Trophoblast cell (in vitro differentiated cells and primary cell): ENCODE measurements around the gene RMP24.

Experiments used
- DNase-seq, 2 donors: peaks; one replicate each; pipeline ENCODE4 v3.0.0-alpha.2; 2016
- H2AFZ ChIP-seq: 2 replicates; pipeline ENCODE4 v1.6.1; 2013; ENCODE audit warnings: low read length, moderate library complexity, mild to moderate bottlenecking; ENCODE audit not compliant: insufficient read depth, poor library complexity
- H2AK5ac ChIP-seq: 2 replicates; pipeline ENCODE4 v1.6.1; 2013; ENCODE audit warnings: mild to moderate bottlenecking, low read length
- H2BK120ac ChIP-seq: 2 replicates; pipeline ENCODE4 v1.6.1; 2013; ENCODE audit warnings: low read length, mild to moderate bottlenecking, moderate library complexity; ENCODE audit not compliant: insufficient read depth, poor library complexity
- H2BK12ac ChIP-seq: 2 replicates; pipeline ENCODE4 v1.6.1; 2013; ENCODE audit warnings: mild to moderate bottlenecking, low read length, moderate library complexity
- H2BK5ac ChIP-seq: 2 replicates; pipeline ENCODE4 v1.6.1; 2013; ENCODE audit warnings: low read length, low read depth, moderate library complexity, mild to moderate bottlenecking; ENCODE audit not compliant: poor library complexity
- H3K14ac ChIP-seq: 2 replicates; pipeline ENCODE4 v1.6.1; 2013; ENCODE audit warnings: mild to moderate bottlenecking, low read length
- H3K18ac ChIP-seq: 2 replicates; pipeline ENCODE4 v1.6.1; 2013; ENCODE audit warnings: mild to moderate bottlenecking, low read length
- H3K23ac ChIP-seq: 2 replicates; pipeline ENCODE4 v1.6.1; 2013; ENCODE audit warnings: low read length
- H3K27ac ChIP-seq: 2 replicates; pipeline ENCODE4 v1.5.1; 2013; ENCODE audit warnings: low read depth, mild to moderate bottlenecking, inconsistent platforms, low read length, moderate library complexity
- H3K27me3 ChIP-seq: 2 replicates; pipeline ENCODE4 v1.6.1; 2013; ENCODE audit warnings: inconsistent platforms, mild to moderate bottlenecking, low read length, moderate library complexity; ENCODE audit not compliant: insufficient read depth
- H3K36me3 ChIP-seq, 2 experiments: 1 replicate in 1 of 2; 2 replicates in 1 of 2; pipeline ENCODE4 v1.6.1; 2013; ENCODE audit warnings: low read length in 2 of 2, mild to moderate bottlenecking in 2 of 2, moderate library complexity in 1 of 2; ENCODE audit not compliant: insufficient read depth in 2 of 2, control insufficient read depth in 1 of 2
- H3K4ac ChIP-seq: 2 replicates; pipeline ENCODE4 v1.6.1; 2013; ENCODE audit warnings: low read depth, mild to moderate bottlenecking, low read length, moderate library complexity
- H3K4me1 ChIP-seq, 2 experiments: 1 replicate in 1 of 2; 2 replicates in 1 of 2; pipeline ENCODE4 v1.6.1; 2013; ENCODE audit warnings: low read length in 2 of 2, mild to moderate bottlenecking in 2 of 2, moderate library complexity in 1 of 2; ENCODE audit not compliant: insufficient read depth in 2 of 2, control insufficient read depth in 1 of 2
- H3K4me2 ChIP-seq: 2 replicates; pipeline ENCODE4 v1.6.1; 2013; ENCODE audit warnings: inconsistent platforms, mild to moderate bottlenecking, low read length, moderate library complexity
- H3K4me3 ChIP-seq: 2 replicates; pipeline ENCODE4 v1.5.1; 2013; ENCODE audit warnings: mild to moderate bottlenecking, low read depth, low read length, inconsistent platforms
- H3K79me1 ChIP-seq: one replicate; pipeline ENCODE4 v1.6.1; 2013; ENCODE audit warnings: low read length
- H3K79me2 ChIP-seq: 2 replicates; pipeline ENCODE4 v1.6.1; 2013; ENCODE audit warnings: low read length, mild to moderate bottlenecking; ENCODE audit not compliant: control insufficient read depth, insufficient read depth, poor library complexity
- H3K9ac ChIP-seq: 2 replicates; pipeline ENCODE4 v1.6.1; 2013; ENCODE audit warnings: mild to moderate bottlenecking, low read length
- H3K9me3 ChIP-seq: 2 replicates; pipeline ENCODE4 v1.6.1; 2013; ENCODE audit warnings: low read depth, mild to moderate bottlenecking, control low read depth, inconsistent platforms, low read length; ENCODE audit not compliant: insufficient read depth
- H4K12ac ChIP-seq: 2 replicates; pipeline ENCODE4 v1.6.1; 2013; ENCODE audit warnings: low read depth, mild to moderate bottlenecking, low read length, moderate library complexity
- H4K8ac ChIP-seq: 2 replicates; pipeline ENCODE4 v1.6.1; 2013; ENCODE audit warnings: low read depth, mild to moderate bottlenecking, low read length, moderate library complexity
- H4K91ac ChIP-seq: one replicate; pipeline ENCODE4 v1.6.1; 2013; ENCODE audit warnings: low read depth, mild to moderate bottlenecking, low read length, moderate library complexity
- WGBS: extraction: QIAGEN DNeasy Blood & Tissue Kit; methylation state at CpG from one replicate; pipeline ENCODE4 v1.1.7; 2013; ENCODE audit warnings: missing lambda C conversion rate; ENCODE audit not compliant: insufficient read length, insufficient coverage; ENCODE audit errors: extremely low coverage; 5-methylcytosine and 5-hydroxymethylcytosine counted together

The RMP24 gene

GRCh38 chr18:35933982-35934381 lies 38.5 kb upstream of the RMP24 start:
- Histone ChIP-seq H2BK12ac (no peak overlapping the region), H3K4me3 (no peak overlapping the region), H3K36me3 (no peaks in the 10 kb centered on the region), H3K18ac (no peak overlapping the region), H3K23ac (no peak overlapping the region), H3K79me1 (peaks cover 2% of the 10 kb centered on the region), H3K27me3 (no peaks in the 10 kb centered on the region), H3K4ac (no peak overlapping the region), H3K79me2 (no peaks in the 10 kb centered on the region), H3K9me3 (no peaks in the 10 kb centered on the region), H3K14ac (no peak overlapping the region), H3K9ac (no peak overlapping the region), H3K4me1 (peaks cover 0 to 3% of the 10 kb centered on the region in 2 experiments), H4K12ac (no peak overlapping the region), H3K27ac (no peak overlapping the region), H4K8ac (no peak overlapping the region), H2BK120ac (no peak overlapping the region), H2AK5ac (no peak overlapping the region), H3K4me2 (no peak overlapping the region), H2AFZ (no peak overlapping the region), H2BK5ac (no peak overlapping the region), H4K91ac (peak overlapping the region; percentile 30)
- peak; percentile 95 to 97 for DNase-seq
- no CpG with 5 or more reads among the region's 8 CpGs for WGBS

- no peak for DNase-seq
- H3K4me3 ChIP-seq = no peak overlapping the region
- peaks cover 2% of the 10 kb centered on the region for H3K79me1 ChIP-seq
- WGBS = no CpG with 5 or more reads among the region's 5 CpGs
- H3K27ac ChIP-seq = no peak overlapping the region
- H3K14ac ChIP-seq = no peak overlapping the region
- H3K4me1 ChIP-seq = peaks cover 0 to 6% of the 10 kb centered on the region in 2 experiments
- H2BK5ac ChIP-seq = no peak overlapping the region
- no peak overlapping the region for H3K4me2 ChIP-seq
- no peaks in the 10 kb centered on the region for H3K9me3 ChIP-seq
- no peak overlapping the region for H3K9ac ChIP-seq
- H2AFZ ChIP-seq = no peak overlapping the region
- no peak overlapping the region for H3K23ac ChIP-seq
- peak overlapping the region; percentile 46 for H2BK120ac ChIP-seq
- no peaks in the 10 kb centered on the region for H3K79me2 ChIP-seq
- H3K27me3 ChIP-seq = no peaks in the 10 kb centered on the region
- no peaks in the 10 kb centered on the region for H3K36me3 ChIP-seq
- H2BK12ac ChIP-seq = no peak overlapping the region
- H4K91ac ChIP-seq = no peak overlapping the region
- no peak overlapping the region for H2AK5ac ChIP-seq
- H3K18ac ChIP-seq = no peak overlapping the region
- no peak overlapping the region for H4K8ac ChIP-seq
- H4K12ac ChIP-seq = no peak overlapping the region
- no peak overlapping the region for H3K4ac ChIP-seq
Measured at GRCh38 chr18:35934891-35935290, 37.6 kb upstream of the RMP24 start.

- no peak overlapping the region for H2BK5ac ChIP-seq
- no peak overlapping the region for H3K27ac ChIP-seq
- no peaks in the 10 kb centered on the region for H3K79me2 ChIP-seq
- H3K4me3 ChIP-seq = no peak overlapping the region
- H3K9ac ChIP-seq = no peak overlapping the region
- H2AK5ac ChIP-seq = no peak overlapping the region
- WGBS = no CpG with 5 or more reads among the region's 4 CpGs
- no peak overlapping the region for H3K23ac ChIP-seq
- no peak overlapping the region for H2BK120ac ChIP-seq
- H2BK12ac ChIP-seq = no peak overlapping the region
- H4K12ac ChIP-seq = no peak overlapping the region
- no peaks in the 10 kb centered on the region for H3K36me3 ChIP-seq
- no peaks in the 10 kb centered on the region for H3K9me3 ChIP-seq
- H3K79me1 ChIP-seq = peaks cover 2% of the 10 kb centered on the region
- no peak overlapping the region for H4K8ac ChIP-seq
- H3K14ac ChIP-seq = no peak overlapping the region
- no peak overlapping the region for H3K4ac ChIP-seq
- H3K4me2 ChIP-seq = no peak overlapping the region
- H3K27me3 ChIP-seq = no peaks in the 10 kb centered on the region
- DNase-seq = no peak
- no peak overlapping the region for H3K18ac ChIP-seq
- peaks cover 0 to 6% of the 10 kb centered on the region in 2 experiments for H3K4me1 ChIP-seq
- no peak overlapping the region for H4K91ac ChIP-seq
- H2AFZ ChIP-seq = no peak overlapping the region
Measured at GRCh38 chr18:35935805-35936204, 36.7 kb upstream of the RMP24 start.

GRCh38 chr18:35936951-35937350 lies 35.5 kb upstream of the RMP24 start:
- no peak overlapping the region for H2AFZ ChIP-seq
- H3K79me1 ChIP-seq = peaks cover 2% of the 10 kb centered on the region
- no peak overlapping the region for H3K9ac ChIP-seq
- H3K79me2 ChIP-seq = no peaks in the 10 kb centered on the region
- no peak overlapping the region for H2BK120ac ChIP-seq
- no peak overlapping the region for H3K4me3 ChIP-seq
- peaks cover 0 to 6% of the 10 kb centered on the region in 2 experiments for H3K4me1 ChIP-seq
- no peak overlapping the region for H2BK12ac ChIP-seq
- H3K14ac ChIP-seq = no peak overlapping the region
- H4K12ac ChIP-seq = no peak overlapping the region
- no CpG with 5 or more reads among the region's 1 CpG for WGBS
- H4K91ac ChIP-seq = no peak overlapping the region
- no peaks in the 10 kb centered on the region for H3K9me3 ChIP-seq
- H3K4me2 ChIP-seq = no peak overlapping the region
- H3K4ac ChIP-seq = no peak overlapping the region
- H4K8ac ChIP-seq = no peak overlapping the region
- H3K36me3 ChIP-seq = no peaks in the 10 kb centered on the region
- H3K23ac ChIP-seq = no peak overlapping the region
- no peaks in the 10 kb centered on the region for H3K27me3 ChIP-seq
- H2BK5ac ChIP-seq = no peak overlapping the region
- DNase-seq = peak; percentile 12 to 60
- H3K18ac ChIP-seq = no peak overlapping the region
- H3K27ac ChIP-seq = no peak overlapping the region
- no peak overlapping the region for H2AK5ac ChIP-seq
